HG03469 (cell line): Measurements from ENCODE around the gene SYNPR.
A peak's percentile ranks its signal among the peaks of the same experiment; 100 is the strongest.
"Not testable (repeated sequence)": the region's sequence is repeated elsewhere in the genome, so short reads cannot be mapped to it uniquely, and the experiment has no call there.

Experiments
- ATAC-seq: cut with Tn5 transposase; IDR thresholded peaks from one replicate; pipeline ENCODE4 v1.9.1; 2021; ENCODE audit warnings: mild to moderate bottlenecking, moderate library complexity, moderate number of reproducible peaks; ENCODE audit not compliant: unreplicated experiment

Gene SYNPR

GRCh38 chr3:63278171-63279004 lies at the start of gene SYNPR:
SYNPR (plus strand) TSS chr3:63278308.
- no peak for ATAC-seq

- ATAC-seq: peak; percentile 65
Measured at GRCh38 chr3:63228677-63229076, 49.4 kb upstream of the SYNPR start.

- no peak for ATAC-seq
Measured at GRCh38 chr3:63230146-63230545, 48.0 kb upstream of the SYNPR start.

GRCh38 chr3:63231643-63232042 lies 46.5 kb upstream of the SYNPR start:
- no peak for ATAC-seq

GRCh38 chr3:63232764-63233396 lies 45.2 kb upstream of the SYNPR start:
- ATAC-seq: no peak

GRCh38 chr3:63240381-63240902 lies 37.7 kb upstream of the SYNPR start:
- no peak for ATAC-seq

- no peak for ATAC-seq
Measured at GRCh38 chr3:63242124-63242523, 36.0 kb upstream of the SYNPR start.

- no peak for ATAC-seq
Measured at GRCh38 chr3:63244486-63244885, 33.6 kb upstream of the SYNPR start.

GRCh38 chr3:63245726-63246241 lies 32.3 kb upstream of the SYNPR start:
- no peak for ATAC-seq

- no peak for ATAC-seq
Measured at GRCh38 chr3:63248015-63248414, 30.1 kb upstream of the SYNPR start.

- no peak for ATAC-seq
Measured at GRCh38 chr3:63251499-63251898, 26.6 kb upstream of the SYNPR start.

GRCh38 chr3:63255819-63256218 lies 22.3 kb upstream of the SYNPR start:
- ATAC-seq: not testable (repeated sequence)

GRCh38 chr3:63264716-63265115 lies 13.4 kb upstream of the SYNPR start:
- ATAC-seq: no peak

- ATAC-seq: no peak
Measured at GRCh38 chr3:63274359-63274758, 3.7 kb upstream of the SYNPR start.

GRCh38 chr3:63279005-63279841 lies 1.1 kb downstream of the SYNPR start:
- no peak for ATAC-seq

- ATAC-seq: no peak
Measured at GRCh38 chr3:63287610-63288009, 9.5 kb downstream of the SYNPR start.

GRCh38 chr3:63290686-63291085 lies 12.6 kb downstream of the SYNPR start:
- no peak for ATAC-seq

GRCh38 chr3:63294332-63294731 lies 16.2 kb downstream of the SYNPR start:
- ATAC-seq: no peak

GRCh38 chr3:63295356-63295755 lies 17.2 kb downstream of the SYNPR start:
- ATAC-seq: no peak

- no peak for ATAC-seq
Measured at GRCh38 chr3:63295806-63296205, 17.7 kb downstream of the SYNPR start.

GRCh38 chr3:63296249-63296648 lies 18.1 kb downstream of the SYNPR start:
- ATAC-seq: no peak
